ENCODE results near the gene ART3. TPM values are rescaled to one million over a fixed set of nuclear protein-coding genes. Genes with fewer than 3 reads are reported as not detected.
A peak's percentile ranks its signal among the peaks of the same experiment; 100 is the strongest.

ART3 gene
- total RNA-seq, 2 donors from 2014 or later, result 3.8 to 24.8 TPM

DNA sequence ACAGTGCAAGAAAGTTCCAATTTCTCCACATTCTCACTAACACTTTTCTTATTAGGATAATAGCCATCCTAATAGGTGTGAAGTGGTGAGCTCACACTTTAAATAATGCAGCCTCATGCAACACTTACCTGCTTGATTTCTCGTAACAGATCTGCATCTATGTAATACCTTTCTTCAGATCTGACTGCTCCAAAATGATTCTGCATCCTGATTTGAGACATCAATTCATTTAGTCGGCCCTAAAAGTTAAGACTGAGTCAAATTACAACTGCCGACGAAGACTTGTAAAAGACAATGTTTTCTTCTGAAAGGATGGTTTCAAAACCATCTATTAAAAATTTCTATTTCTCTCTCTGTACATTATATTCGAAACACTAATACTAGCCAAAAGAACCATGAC lies 43.0 kb downstream of the ART3 start:
- Histone ChIP-seq H3K27ac (no peak overlapping the region), H3K4me1 (replicated peaks) (no peaks in the 10 kb centered on the region), H3K9me3 (no peaks in the 10 kb centered on the region), H3K27me3 (replicated peaks; ENCODE audit: insufficient read depth) (no peaks in the 10 kb centered on the region), H3K36me3 (no peaks in the 10 kb centered on the region), H3K4me3 (no peak overlapping the region)
- TF ChIP-seq, protein P1, sequence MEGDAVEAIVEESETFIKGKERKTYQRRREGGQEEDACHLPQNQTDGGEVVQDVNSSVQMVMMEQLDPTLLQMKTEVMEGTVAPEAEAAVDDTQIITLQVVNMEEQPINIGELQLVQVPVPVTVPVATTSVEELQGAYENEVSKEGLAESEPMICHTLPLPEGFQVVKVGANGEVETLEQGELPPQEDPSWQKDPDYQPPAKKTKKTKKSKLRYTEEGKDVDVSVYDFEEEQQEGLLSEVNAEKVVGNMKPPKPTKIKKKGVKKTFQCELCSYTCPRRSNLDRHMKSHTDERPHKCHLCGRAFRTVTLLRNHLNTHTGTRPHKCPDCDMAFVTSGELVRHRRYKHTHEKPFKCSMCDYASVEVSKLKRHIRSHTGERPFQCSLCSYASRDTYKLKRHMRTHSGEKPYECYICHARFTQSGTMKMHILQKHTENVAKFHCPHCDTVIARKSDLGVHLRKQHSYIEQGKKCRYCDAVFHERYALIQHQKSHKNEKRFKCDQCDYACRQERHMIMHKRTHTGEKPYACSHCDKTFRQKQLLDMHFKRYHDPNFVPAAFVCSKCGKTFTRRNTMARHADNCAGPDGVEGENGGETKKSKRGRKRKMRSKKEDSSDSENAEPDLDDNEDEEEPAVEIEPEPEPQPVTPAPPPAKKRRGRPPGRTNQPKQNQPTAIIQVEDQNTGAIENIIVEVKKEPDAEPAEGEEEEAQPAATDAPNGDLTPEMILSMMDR (IDR thresholded peaks at IDR 0.05), result no peak
- TF ChIP-seq POLR2AphosphoS5 (IDR thresholded peaks at IDR 0.05) (no peak), POLR2A (IDR thresholded peaks at IDR 0.05) (no peak)
- intact Hi-C loops (cut with DNase I), result no loop called here
- WGBS, result 97% methylated on average over 5 of the region's 5 CpGs
- no peak for DNase-seq (ENCODE audit: low spot score)

DNA sequence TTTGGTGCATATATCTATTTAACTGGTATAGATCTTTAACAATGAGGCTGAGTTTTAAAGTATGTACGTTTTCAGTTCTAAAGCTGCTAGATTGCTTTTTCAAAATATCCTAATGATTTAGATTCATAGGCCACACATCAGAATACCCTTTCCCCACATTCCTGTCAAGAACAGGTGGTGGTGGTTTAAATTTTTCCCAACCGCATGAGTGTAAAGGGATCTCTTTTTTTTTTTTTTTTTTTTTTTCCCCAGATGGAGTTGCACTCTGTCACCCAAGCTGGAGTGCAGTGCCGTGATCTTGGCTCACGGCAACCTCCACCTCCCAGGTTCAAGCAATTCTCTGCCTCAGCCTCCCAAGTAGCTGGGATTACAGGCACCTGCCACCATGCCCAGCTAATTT lies 45.7 kb downstream of the ART3 start:
- no peak for DNase-seq (ENCODE audit: low spot score)
- intact Hi-C loops (cut with DNase I), result no loop called here
- no peaks in the 10 kb centered on the region for H3K36me3 ChIP-seq
- no peak overlapping the region for H3K27ac ChIP-seq
- H3K27me3 ChIP-seq (replicated peaks; ENCODE audit: insufficient read depth), result no peaks in the 10 kb centered on the region
- no peak overlapping the region for H3K4me3 ChIP-seq
- 76% methylated on average over 4 of the region's 4 CpGs for WGBS
- no peaks in the 10 kb centered on the region for H3K4me1 ChIP-seq (replicated peaks)
- no peaks in the 10 kb centered on the region for H3K9me3 ChIP-seq
- TF ChIP-seq, protein P1 (IDR thresholded peaks at IDR 0.05), result no peak
- TF ChIP-seq POLR2A (IDR thresholded peaks at IDR 0.05) (no peak), POLR2AphosphoS5 (IDR thresholded peaks at IDR 0.05) (no peak)

DNA sequence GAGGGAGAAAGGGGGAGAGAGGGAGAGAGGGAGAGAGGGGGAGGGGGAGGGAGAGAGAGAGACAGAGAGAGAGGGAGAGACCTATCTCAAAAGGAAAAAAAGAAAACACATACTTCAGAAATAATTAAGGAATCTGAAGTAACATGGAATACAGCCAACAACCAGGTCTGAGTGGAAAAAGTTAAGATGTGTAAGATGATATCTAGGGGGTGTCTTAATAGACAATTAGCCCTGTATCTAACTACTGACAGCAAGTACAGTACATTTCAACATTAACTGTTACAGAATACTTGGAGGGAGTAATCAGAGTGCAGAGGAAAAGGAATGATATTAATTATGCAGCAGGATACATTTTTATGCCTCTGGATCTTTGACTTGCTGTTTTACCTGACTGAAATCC lies 51.3 kb downstream of the ART3 start:
- no peaks in the 10 kb centered on the region for H3K36me3 ChIP-seq
- intact Hi-C loops (cut with DNase I), result no loop called here
- no peak for TF ChIP-seq POLR2A (IDR thresholded peaks at IDR 0.05)
- TF ChIP-seq, protein P1 (IDR thresholded peaks at IDR 0.05), result no peak
- no peak for TF ChIP-seq POLR2AphosphoS5 (IDR thresholded peaks at IDR 0.05)
- DNase-seq (ENCODE audit: low spot score), result no peak
- no peaks in the 10 kb centered on the region for H3K4me1 ChIP-seq (replicated peaks)
- H3K27me3 ChIP-seq (replicated peaks; ENCODE audit: insufficient read depth), result no peaks in the 10 kb centered on the region
- H3K4me3 ChIP-seq, result no peak overlapping the region
- H3K9me3 ChIP-seq, result no peaks in the 10 kb centered on the region
- no peak overlapping the region for H3K27ac ChIP-seq

DNA sequence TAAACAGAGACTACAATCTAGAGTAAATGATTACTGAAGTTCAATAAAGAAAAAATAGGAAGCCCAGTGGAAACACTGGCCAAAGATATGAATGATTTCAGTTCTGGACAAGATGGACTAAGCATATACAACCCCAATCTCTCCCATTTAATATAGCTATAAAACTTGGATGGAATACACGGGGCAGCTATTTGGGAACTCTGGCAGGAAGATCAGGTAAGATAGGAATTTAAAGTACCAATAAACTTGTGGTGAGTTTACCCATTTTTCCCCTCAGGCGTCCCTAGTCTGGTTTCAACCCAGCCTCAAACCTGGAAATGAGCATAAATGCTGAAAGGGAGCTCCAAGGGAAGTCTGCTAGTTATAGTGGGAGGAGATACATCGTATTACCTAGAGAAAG lies 53.2 kb downstream of the ART3 start:
- peak; percentile 53 for DNase-seq (ENCODE audit: low spot score)
- WGBS, result 50% methylated on average over 3 of the region's 3 CpGs
- H3K36me3 ChIP-seq, result no peaks in the 10 kb centered on the region
- peak; percentile 75 for TF ChIP-seq POLR2AphosphoS5 (IDR thresholded peaks at IDR 0.05)
- no peak for TF ChIP-seq POLR2A (IDR thresholded peaks at IDR 0.05)
- TF ChIP-seq, protein P1 (IDR thresholded peaks at IDR 0.05), result no peak
- H3K27ac ChIP-seq, result no peak overlapping the region
- H3K27me3 ChIP-seq (replicated peaks; ENCODE audit: insufficient read depth), result no peaks in the 10 kb centered on the region
- no peak overlapping the region for H3K4me3 ChIP-seq
- intact Hi-C loops (cut with DNase I), result no loop called here
- no peaks in the 10 kb centered on the region for H3K9me3 ChIP-seq
- H3K4me1 ChIP-seq (replicated peaks), result no peaks in the 10 kb centered on the region

DNA sequence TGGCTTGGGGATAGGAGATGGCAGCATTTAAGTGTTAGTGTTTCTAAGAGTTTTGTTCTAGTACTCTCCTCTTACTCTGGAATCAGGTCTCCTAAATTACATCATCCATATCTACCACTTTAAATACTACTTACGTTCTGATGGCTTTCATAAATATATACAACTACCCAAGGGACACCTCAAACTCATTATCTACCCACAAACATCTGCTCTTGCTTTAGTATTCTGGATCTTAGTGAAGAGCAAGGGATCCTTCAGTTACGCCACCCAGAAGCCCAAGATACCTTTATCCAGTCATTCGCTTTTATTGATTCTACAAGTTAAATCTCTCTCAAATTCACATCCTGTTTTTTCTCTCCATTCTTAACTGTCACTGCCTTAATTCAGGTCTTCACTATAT lies 66.7 kb downstream of the ART3 start:
- WGBS, result 92% methylated on average over 3 of the region's 3 CpGs

More for the DNA sequence above, 66.7 kb downstream of the ART3 start:
- no peaks in the 10 kb centered on the region for H3K27me3 ChIP-seq (replicated peaks; ENCODE audit: insufficient read depth)
- intact Hi-C loops (cut with DNase I), result loop anchor here (10.0 kb wide), 1 partner anchor 74 kb away; the partner anchor contains the start of gene SCARB2
- TF ChIP-seq POLR2A (IDR thresholded peaks at IDR 0.05) (no peak), POLR2AphosphoS5 (IDR thresholded peaks at IDR 0.05) (no peak)
- TF ChIP-seq, protein P1 (IDR thresholded peaks at IDR 0.05), result no peak
- H3K27ac ChIP-seq, result no peak overlapping the region
- H3K4me1 ChIP-seq (replicated peaks), result peaks cover 2% of the 10 kb centered on the region
- H3K36me3 ChIP-seq, result peaks cover 0 to 6% of the 10 kb centered on the region in 2 donors
- DNase-seq (ENCODE audit: low spot score), result no peak
- no peak overlapping the region for H3K4me3 ChIP-seq
- no peaks in the 10 kb centered on the region for H3K9me3 ChIP-seq
